HUDEP-2 (cell line): ENCODE results near the gene GLI1.

ENCODE experiments used
- DNase-seq, 76 experiments: peaks; one replicate each; lab custom pipeline; 2025; ENCODE audit not compliant: unreplicated experiment in 76 of 76; lab: John Stamatoyannopoulos, UW

Gene GLI1

GRCh38 chr12:57459055-57459749 lies 383 bp upstream of the GLI1 start:
- peak in 73 of 76 experiments; percentile 47 to 93 (median 80) for DNase-seq

DNA sequence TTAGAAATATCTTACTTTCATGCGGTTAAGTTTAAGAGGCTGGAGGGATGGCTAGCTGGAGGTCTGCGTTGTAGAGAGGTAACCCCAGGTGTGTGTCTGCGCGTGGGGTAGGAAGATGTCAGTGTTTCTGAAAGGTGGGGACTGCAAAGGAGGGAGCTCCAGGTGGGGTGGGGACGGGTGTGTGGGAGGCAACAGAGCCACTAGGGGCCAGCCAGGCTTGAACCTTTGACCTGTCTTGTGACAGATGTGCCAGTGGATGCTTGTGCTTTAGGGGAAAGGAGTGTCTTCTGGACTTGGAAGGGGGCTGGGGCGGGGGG lies 841 bp downstream of the GLI1 start:
- DNase-seq = no peak

- DNase-seq = no peak
These were observed 1.3 kb downstream of the GLI1 start for GRCh38 chr12:57460841-57461275.

- peak in 11 of 76 experiments; percentile 6 to 28 (median 17) for DNase-seq
These were observed 1.8 kb downstream of the GLI1 start for GRCh38 chr12:57461276-57461916.

- DNase-seq = no peak
These were observed 2.3 kb downstream of the GLI1 start for GRCh38 chr12:57461917-57462250.

- peak in 72 of 76 experiments; percentile 16 to 89 (median 72) for DNase-seq
These were observed 2.8 kb downstream of the GLI1 start for GRCh38 chr12:57462251-57462911.

DNA sequence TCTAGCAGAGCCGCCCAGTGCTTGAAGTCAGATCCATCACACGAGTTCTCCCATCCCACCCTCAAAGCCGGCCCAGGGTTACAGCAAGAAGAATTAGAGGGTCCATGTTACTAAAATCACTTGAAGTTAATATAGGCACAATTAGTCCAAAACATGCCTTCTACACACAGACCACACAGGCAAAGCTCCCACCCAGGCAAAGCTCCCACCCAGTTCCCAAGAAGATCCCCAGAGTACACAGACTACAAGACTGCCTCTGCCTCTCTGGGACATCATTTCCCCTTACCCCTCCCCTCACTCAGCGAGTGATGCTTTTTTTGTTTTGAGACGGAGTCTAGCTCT lies 3.3 kb downstream of the GLI1 start:
- no peak for DNase-seq

GRCh38 chr12:57464569-57464968 lies 5.0 kb downstream of the GLI1 start:
- no peak for DNase-seq

GRCh38 chr12:57465030-57465746 lies 5.6 kb downstream of the GLI1 start:
- DNase-seq = no peak

GRCh38 chr12:57465747-57466505 lies 6.3 kb downstream of the GLI1 start:
- DNase-seq = no peak

DNA sequence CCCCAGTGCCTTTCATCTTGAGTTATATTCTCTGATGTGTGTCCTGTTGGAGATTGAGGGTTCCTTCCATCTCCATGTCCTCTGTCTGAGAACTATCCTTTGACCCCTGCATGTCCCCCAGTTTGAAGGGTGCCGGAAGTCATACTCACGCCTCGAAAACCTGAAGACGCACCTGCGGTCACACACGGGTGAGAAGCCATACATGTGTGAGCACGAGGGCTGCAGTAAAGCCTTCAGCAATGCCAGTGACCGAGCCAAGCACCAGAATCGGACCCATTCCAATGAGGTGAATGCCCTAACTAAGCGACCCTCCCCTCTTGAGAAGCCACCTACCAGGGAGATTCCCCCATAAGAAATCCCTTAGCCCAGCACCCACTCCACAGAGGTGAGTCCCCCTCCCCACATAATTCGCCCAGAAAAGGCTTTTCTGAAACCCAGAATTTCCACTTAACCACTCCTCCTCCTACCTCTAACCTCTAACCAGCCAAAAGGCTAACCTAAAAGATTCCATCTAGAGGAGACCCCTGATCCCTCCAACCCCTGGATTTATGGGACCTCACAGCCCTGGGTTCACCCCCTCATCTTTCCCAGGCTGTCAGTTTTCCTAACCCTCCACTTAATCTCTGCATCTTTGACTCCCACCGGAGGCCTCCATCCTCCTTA lies 7.8 kb downstream of the GLI1 start:
- DNase-seq = no peak

- DNase-seq = no peak
These were observed 8.3 kb downstream of the GLI1 start for GRCh38 chr12:57467915-57468314.

- peak in 8 of 76 experiments; percentile 9 to 27 (median 14) for DNase-seq
These were observed 9.9 kb downstream of the GLI1 start for GRCh38 chr12:57469296-57470164.

DNA sequence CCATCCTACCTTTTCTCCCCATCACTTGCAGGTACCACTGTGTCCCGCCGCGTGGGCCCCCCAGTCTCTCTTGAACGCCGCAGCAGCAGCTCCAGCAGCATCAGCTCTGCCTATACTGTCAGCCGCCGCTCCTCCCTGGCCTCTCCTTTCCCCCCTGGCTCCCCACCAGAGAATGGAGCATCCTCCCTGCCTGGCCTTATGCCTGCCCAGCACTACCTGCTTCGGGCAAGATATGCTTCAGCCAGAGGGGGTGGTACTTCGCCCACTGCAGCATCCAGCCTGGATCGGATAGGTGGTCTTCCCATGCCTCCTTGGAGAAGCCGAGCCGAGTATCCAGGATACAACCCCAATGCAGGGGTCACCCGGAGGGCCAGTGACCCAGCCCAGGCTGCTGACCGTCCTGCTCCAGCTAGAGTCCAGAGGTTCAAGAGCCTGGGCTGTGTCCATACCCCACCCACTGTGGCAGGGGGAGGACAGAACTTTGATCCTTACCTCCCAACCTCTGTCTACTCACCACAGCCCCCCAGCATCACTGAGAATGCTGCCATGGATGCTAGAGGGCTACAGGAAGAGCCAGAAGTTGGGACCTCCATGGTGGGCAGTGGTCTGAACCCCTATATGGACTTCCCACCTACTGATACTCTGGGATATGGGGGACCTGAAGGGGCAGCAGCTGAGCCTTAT lies 10.8 kb downstream of the GLI1 start:
- DNase-seq = no peak

DNA sequence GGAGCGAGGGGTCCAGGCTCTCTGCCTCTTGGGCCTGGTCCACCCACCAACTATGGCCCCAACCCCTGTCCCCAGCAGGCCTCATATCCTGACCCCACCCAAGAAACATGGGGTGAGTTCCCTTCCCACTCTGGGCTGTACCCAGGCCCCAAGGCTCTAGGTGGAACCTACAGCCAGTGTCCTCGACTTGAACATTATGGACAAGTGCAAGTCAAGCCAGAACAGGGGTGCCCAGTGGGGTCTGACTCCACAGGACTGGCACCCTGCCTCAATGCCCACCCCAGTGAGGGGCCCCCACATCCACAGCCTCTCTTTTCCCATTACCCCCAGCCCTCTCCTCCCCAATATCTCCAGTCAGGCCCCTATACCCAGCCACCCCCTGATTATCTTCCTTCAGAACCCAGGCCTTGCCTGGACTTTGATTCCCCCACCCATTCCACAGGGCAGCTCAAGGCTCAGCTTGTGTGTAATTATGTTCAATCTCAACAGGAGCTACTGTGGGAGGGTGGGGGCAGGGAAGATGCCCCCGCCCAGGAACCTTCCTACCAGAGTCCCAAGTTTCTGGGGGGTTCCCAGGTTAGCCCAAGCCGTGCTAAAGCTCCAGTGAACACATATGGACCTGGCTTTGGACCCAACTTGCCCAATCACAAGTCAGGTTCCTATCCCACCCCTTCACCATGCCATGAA lies 11.5 kb downstream of the GLI1 start:
- DNase-seq = no peak

DNA sequence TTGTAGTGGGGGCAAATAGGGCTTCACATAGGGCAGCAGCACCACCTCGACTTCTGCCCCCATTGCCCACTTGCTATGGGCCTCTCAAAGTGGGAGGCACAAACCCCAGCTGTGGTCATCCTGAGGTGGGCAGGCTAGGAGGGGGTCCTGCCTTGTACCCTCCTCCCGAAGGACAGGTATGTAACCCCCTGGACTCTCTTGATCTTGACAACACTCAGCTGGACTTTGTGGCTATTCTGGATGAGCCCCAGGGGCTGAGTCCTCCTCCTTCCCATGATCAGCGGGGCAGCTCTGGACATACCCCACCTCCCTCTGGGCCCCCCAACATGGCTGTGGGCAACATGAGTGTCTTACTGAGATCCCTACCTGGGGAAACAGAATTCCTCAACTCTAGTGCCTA lies 12.1 kb downstream of the GLI1 start:
- no peak for DNase-seq

GRCh38 chr12:57472391-57472790 lies 12.8 kb downstream of the GLI1 start:
- DNase-seq = no peak

DNA sequence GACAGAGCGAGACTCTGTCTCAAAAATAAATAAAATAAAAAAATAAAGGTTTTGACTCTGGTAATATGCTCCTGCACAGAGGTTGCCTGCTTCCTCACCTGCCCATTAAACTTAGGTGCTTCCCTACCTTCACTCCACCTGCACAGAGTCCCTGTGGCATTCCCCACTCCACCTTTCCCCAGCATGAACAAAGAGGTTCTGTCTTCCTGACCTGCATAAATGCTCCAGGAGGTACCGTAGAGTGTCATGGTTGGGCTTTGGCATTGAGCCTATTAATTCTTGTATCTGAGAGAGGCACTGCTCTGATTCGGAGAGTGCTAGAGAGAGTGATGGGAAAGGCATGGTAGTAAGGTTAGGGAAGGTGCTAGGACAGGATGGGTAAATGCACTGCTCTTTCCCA lies 13.8 kb downstream of the GLI1 start:
- DNase-seq = no peak
